Measurements from ENCODE around the gene KAT6B. TPM values are rescaled to one million over a fixed set of nuclear protein-coding genes. Genes with fewer than 3 reads are reported as not detected.
"Not testable (repeated sequence)": the region's sequence is repeated elsewhere in the genome, so short reads cannot be mapped to it uniquely, and the experiment has no call there.

The KAT6B gene
- polyA plus RNA-seq, 4 donors, result 39.9 to 53.7 (median 45.7) TPM

- no peak for DNase-seq (ENCODE audit: low read depth in 4 of 4, low spot score in 2 of 4)
These were observed 87.1 kb downstream of the KAT6B start for GRCh38 chr10:74913377-74913979.

GRCh38 chr10:74916283-74916682, 89.9 kb downstream of the KAT6B start:
- no peak for DNase-seq (ENCODE audit: low read depth in 4 of 4, low spot score in 2 of 4)

- no peak for DNase-seq (ENCODE audit: low read depth in 4 of 4, low spot score in 2 of 4)
These were observed 91.2 kb downstream of the KAT6B start for GRCh38 chr10:74917481-74918077.

- DNase-seq (ENCODE audit: low read depth in 4 of 4, low spot score in 2 of 4), result no peak
These were observed 93.3 kb downstream of the KAT6B start for GRCh38 chr10:74919671-74920070.

- DNase-seq (ENCODE audit: low read depth in 4 of 4, low spot score in 2 of 4), result not testable (repeated sequence)
These were observed 94.7 kb downstream of the KAT6B start for GRCh38 chr10:74921070-74921469.

- DNase-seq (ENCODE audit: low read depth in 4 of 4, low spot score in 2 of 4), result no peak
These were observed 95.3 kb downstream of the KAT6B start for GRCh38 chr10:74921744-74922143.

- DNase-seq (ENCODE audit: low read depth in 4 of 4, low spot score in 2 of 4), result no peak
These were observed 96.5 kb downstream of the KAT6B start for GRCh38 chr10:74922921-74923320.

- no peak for DNase-seq (ENCODE audit: low read depth in 4 of 4, low spot score in 2 of 4)
These were observed 97.2 kb downstream of the KAT6B start for GRCh38 chr10:74923556-74923955.

- DNase-seq (ENCODE audit: low read depth in 4 of 4, low spot score in 2 of 4), result no peak
These were observed 98.0 kb downstream of the KAT6B start for GRCh38 chr10:74924251-74924963.

- DNase-seq (ENCODE audit: low read depth in 4 of 4, low spot score in 2 of 4), result no peak
These were observed 98.9 kb downstream of the KAT6B start for GRCh38 chr10:74925291-74925690.

GRCh38 chr10:74925708-74926107, 99.3 kb downstream of the KAT6B start:
- DNase-seq (ENCODE audit: low read depth in 4 of 4, low spot score in 2 of 4), result no peak

GRCh38 chr10:74926791-74927585, 100.6 kb downstream of the KAT6B start:
- DNase-seq (ENCODE audit: low read depth in 4 of 4, low spot score in 2 of 4), result no peak

- no peak for DNase-seq (ENCODE audit: low read depth in 4 of 4, low spot score in 2 of 4)
These were observed 101.3 kb downstream of the KAT6B start for GRCh38 chr10:74927701-74928100.

GRCh38 chr10:74928742-74929191, 102.4 kb downstream of the KAT6B start:
- no peak for DNase-seq (ENCODE audit: low read depth in 4 of 4, low spot score in 2 of 4)

GRCh38 chr10:74929197-74929596, 102.8 kb downstream of the KAT6B start:
- no peak for DNase-seq (ENCODE audit: low read depth in 4 of 4, low spot score in 2 of 4)

GRCh38 chr10:74930965-74931364, 104.6 kb downstream of the KAT6B start:
- DNase-seq (ENCODE audit: low read depth in 4 of 4, low spot score in 2 of 4), result no peak

GRCh38 chr10:74932648-74933047, 106.2 kb downstream of the KAT6B start:
- no peak for DNase-seq (ENCODE audit: low read depth in 4 of 4, low spot score in 2 of 4)

GRCh38 chr10:74934100-74934812, 107.9 kb downstream of the KAT6B start:
- DNase-seq (ENCODE audit: low read depth in 4 of 4, low spot score in 2 of 4), result no peak

GRCh38 chr10:74936577-74937265, 110.3 kb downstream of the KAT6B start:
- DNase-seq (ENCODE audit: low read depth in 4 of 4, low spot score in 2 of 4), result no peak

All from left renal cortex interstitium (tissue), 4 donors.